Body of pancreas (tissue), 4 donors: ENCODE measurements around the gene IDH3G. TPM values are rescaled to one million over a fixed set of nuclear protein-coding genes. Genes with fewer than 3 reads are reported as not detected.

Source experiments
- ATAC-seq: fragments of 150-250 bp; one replicate; pipeline ENCODE4 v1.9.1; 2016
- DNase-seq, 4 donors: peaks; one replicate each; pipeline ENCODE4 v3.0.0-alpha.2; 2019
- H3K27ac ChIP-seq, 4 donors: fragments of 200-600 bp; sonication (generic); 1 replicate in 3 of 4; 2 replicates in 1 of 4; pipeline versions ENCODE4 v1.5.1 to v1.6.1; 2016 to 2019; ENCODE audit warnings: mild to moderate bottlenecking in 1 of 4, mixed read lengths in 1 of 4, moderate library complexity in 1 of 4
- H3K27me3 ChIP-seq, 2 donors: fragments of 200-600 bp; sonication (generic); one replicate each; pipeline ENCODE4 v1.6.0; 2016; ENCODE audit warnings: mild to moderate bottlenecking in 1 of 2
- H3K36me3 ChIP-seq, 2 donors: fragments of 200-600 bp; sonication (generic); replicated peaks in 1 of 2; 2 replicates each; pipeline ENCODE4 v1.5.1; 2016; ENCODE audit warnings: low read depth in 2 of 2; ENCODE audit not compliant: insufficient read depth in 1 of 2
- H3K4me1 ChIP-seq: fragments of 200-600 bp; sonication (generic); one replicate; pipeline ENCODE4 v1.6.0; 2016
- H3K4me3 ChIP-seq, 2 donors: fragments of 200-600 bp; sonication (generic); 1 replicate in 1 of 2; 2 replicates in 1 of 2; pipeline ENCODE4 v1.5.1; 2016 to 2019
- H3K9me3 ChIP-seq, 3 donors: fragments of 200-600 bp; sonication (generic); 1 replicate in 2 of 3; 2 replicates in 1 of 3; pipeline ENCODE4 v1.5.1; 2016
- POLR2A ChIP-seq, 3 donors: fragments of 450-650 bp; IDR thresholded peaks; one replicate each; pipeline ENCODE4 v1.6.1; 2016; ENCODE audit warnings: antibody characterized with exemption in 3 of 3, mild to moderate bottlenecking in 2 of 3
- WGBS, 2 donors: methylation state at CpG; one replicate each; pipeline ENCODE4 v1.1.5; 2017; 5-methylcytosine and 5-hydroxymethylcytosine counted together
- intact Hi-C: fragments of 100-400 bp; cut with DNase I; formaldehyde crosslinking; loops from one replicate; pipeline ENCODE4 v1.15.1; 2023
- total RNA-seq, 2 donors: library from RNA; depleted of rRNA; stranded (reverse); fragments of >200 nt; gene quantifications; one replicate each; pipeline ENCODE4 v1.1.0, GENCODE V29; 2016
- TF ChIP-seq, protein P1 (sequence below), 7 experiments: fragments of 450-650 bp in 4 of 7; fragments of 200-600 bp in 3 of 7; sonication (generic) in 3 of 7; IDR thresholded peaks; one replicate each; pipeline ENCODE4 v1.5.1; 2016 to 2019; ENCODE audit warnings: antibody characterized with exemption in 7 of 7

The IDH3G gene
- total RNA-seq, 2 donors from 2014 or later = 25.2 to 27.7 TPM

- WGBS, 2 donors = 80 to 84% methylated on average over 1 to 18 of the region's 42 CpGs
- H3K9me3 ChIP-seq = no peaks in the 10 kb centered on the region
- no peaks in the 10 kb centered on the region for H3K27me3 ChIP-seq
- peak in 1 of 4 donors; percentile 3 for DNase-seq
- H3K4me1 ChIP-seq = no peaks in the 10 kb centered on the region
- no peak overlapping the region for H3K4me3 ChIP-seq
- no peak overlapping the region for H3K27ac ChIP-seq
- no peak for ATAC-seq
- intact Hi-C loops = no loop called here
- no peaks in the 10 kb centered on the region for H3K36me3 ChIP-seq
- TF ChIP-seq, protein P1, sequence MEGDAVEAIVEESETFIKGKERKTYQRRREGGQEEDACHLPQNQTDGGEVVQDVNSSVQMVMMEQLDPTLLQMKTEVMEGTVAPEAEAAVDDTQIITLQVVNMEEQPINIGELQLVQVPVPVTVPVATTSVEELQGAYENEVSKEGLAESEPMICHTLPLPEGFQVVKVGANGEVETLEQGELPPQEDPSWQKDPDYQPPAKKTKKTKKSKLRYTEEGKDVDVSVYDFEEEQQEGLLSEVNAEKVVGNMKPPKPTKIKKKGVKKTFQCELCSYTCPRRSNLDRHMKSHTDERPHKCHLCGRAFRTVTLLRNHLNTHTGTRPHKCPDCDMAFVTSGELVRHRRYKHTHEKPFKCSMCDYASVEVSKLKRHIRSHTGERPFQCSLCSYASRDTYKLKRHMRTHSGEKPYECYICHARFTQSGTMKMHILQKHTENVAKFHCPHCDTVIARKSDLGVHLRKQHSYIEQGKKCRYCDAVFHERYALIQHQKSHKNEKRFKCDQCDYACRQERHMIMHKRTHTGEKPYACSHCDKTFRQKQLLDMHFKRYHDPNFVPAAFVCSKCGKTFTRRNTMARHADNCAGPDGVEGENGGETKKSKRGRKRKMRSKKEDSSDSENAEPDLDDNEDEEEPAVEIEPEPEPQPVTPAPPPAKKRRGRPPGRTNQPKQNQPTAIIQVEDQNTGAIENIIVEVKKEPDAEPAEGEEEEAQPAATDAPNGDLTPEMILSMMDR (IDR thresholded peaks at IDR 0.05) = no peak
- TF ChIP-seq POLR2A (IDR thresholded peaks at IDR 0.05) = no peak
Observed at GRCh38 chrX:153775293-153776119, 18.7 kb downstream of the IDH3G start.

GRCh38 chrX:153774576-153775292 lies 19.4 kb downstream of the IDH3G start:
- Histone ChIP-seq H3K36me3 (no peaks in the 10 kb centered on the region), H3K27ac (no peak overlapping the region), H3K4me3 (no peak overlapping the region), H3K27me3 (no peaks in the 10 kb centered on the region), H3K9me3 (no peaks in the 10 kb centered on the region), H3K4me1 (no peaks in the 10 kb centered on the region)
- ATAC-seq (no peak), DNase-seq (peak in 3 of 4 donors; percentile 5 to 10 (median 6))
- TF ChIP-seq, protein P1 (IDR thresholded peaks at IDR 0.05) = no peak
- no peak for TF ChIP-seq POLR2A (IDR thresholded peaks at IDR 0.05)
- WGBS, 2 donors = 86% methylated on average over 14 of the region's 37 CpGs; no CpG with 5 or more reads in 1 of the 2 donors
- intact Hi-C loops = no loop called here

DNA sequence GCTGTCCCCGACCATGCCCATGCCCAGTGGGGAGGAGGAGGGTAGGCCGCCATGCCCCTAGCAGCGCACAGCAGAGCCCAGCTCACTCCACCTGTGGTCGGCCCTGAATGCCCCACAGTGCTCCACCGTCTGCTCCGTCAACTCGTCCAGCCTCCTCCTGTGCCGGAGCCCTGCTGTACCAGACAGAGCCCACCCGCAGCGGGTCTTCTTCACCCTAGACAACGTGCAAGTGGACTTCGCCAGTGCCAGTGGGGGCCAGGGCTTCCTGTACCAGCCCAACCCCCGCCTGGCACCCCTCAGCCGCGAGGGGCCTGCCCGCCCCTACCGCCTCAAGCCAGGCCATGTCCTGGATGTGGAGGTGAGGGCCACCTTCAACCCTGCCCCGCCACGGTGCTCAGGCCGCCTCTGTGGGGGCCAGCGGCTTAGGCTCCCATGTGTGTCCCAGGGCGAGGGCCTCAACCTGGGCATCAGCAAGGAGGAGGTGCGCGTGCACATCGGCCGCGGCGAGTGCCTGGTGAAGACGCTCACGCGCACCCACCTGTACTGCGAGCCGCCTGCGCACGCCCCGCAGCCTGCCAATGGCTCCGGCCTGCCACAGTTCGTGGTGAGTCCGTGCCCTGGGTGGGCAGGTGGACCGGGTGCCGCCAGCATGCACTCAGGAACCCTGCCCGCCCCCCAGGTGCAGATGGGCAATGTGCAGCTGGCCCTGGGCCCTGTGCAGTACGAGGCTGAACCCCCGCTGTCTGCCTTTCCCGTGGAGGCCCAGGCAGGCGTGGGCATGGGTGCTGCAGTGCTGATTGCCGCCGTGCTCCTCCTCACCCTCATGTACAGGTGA lies 20.2 kb downstream of the IDH3G start:
- H3K27ac ChIP-seq = no peak overlapping the region
- no peaks in the 10 kb centered on the region for H3K36me3 ChIP-seq
- peak in 3 of 4 donors; percentile 4 to 11 (median 4) for DNase-seq
- H3K9me3 ChIP-seq = no peaks in the 10 kb centered on the region
- no peak for ATAC-seq
- H3K4me1 ChIP-seq = no peaks in the 10 kb centered on the region
- intact Hi-C loops = no loop called here
- TF ChIP-seq, protein P1 (IDR thresholded peaks at IDR 0.05) = no peak
- TF ChIP-seq POLR2A (IDR thresholded peaks at IDR 0.05) = no peak
- H3K27me3 ChIP-seq = no peaks in the 10 kb centered on the region
- WGBS, 2 donors = 88 to 90% methylated on average over 15 to 18 of the region's 48 CpGs
- H3K4me3 ChIP-seq = no peak overlapping the region

DNA sequence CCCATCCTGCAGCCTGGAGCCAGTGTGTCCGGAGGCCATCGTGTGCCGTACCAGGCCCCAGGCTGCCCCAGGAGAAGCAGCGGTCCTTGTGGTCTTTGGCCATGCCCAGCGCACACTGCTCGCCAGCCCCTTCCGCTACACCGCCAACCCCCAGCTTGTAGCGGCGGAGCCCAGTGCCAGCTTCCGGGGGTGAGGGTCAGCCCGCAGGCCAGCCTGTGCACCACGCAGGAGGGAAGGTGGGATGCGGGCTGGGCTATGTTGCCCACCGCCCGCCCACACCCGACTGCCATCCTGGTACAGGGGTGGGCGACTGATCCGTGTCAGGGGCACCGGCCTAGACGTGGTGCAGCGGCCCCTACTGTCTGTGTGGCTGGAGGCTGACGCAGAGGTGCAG lies 21.0 kb downstream of the IDH3G start:
- no peak overlapping the region for H3K27ac ChIP-seq
- no peak overlapping the region for H3K4me3 ChIP-seq
- H3K27me3 ChIP-seq = no peaks in the 10 kb centered on the region
- H3K4me1 ChIP-seq = no peaks in the 10 kb centered on the region
- no peak for TF ChIP-seq POLR2A (IDR thresholded peaks at IDR 0.05)
- TF ChIP-seq, protein P1 (IDR thresholded peaks at IDR 0.05) = no peak
- no peaks in the 10 kb centered on the region for H3K36me3 ChIP-seq
- no CpG with 5 or more reads among the region's 23 CpGs for whole genome bisulfite sequencing, 2 donors
- DNase-seq (peak in 1 of 4 donors; percentile 6), ATAC-seq (no peak)
- intact Hi-C loops = no loop called here
- H3K9me3 ChIP-seq = no peaks in the 10 kb centered on the region
